Measurements from ENCODE around the gene RUBCNL. TPM values are rescaled to one million over a fixed set of nuclear protein-coding genes. Genes with fewer than 3 reads are reported as not detected.

The RUBCNL gene
- polyA plus RNA-seq, 1 of the 3 experiments (the other 2 are of a cell fraction) = 0.07 TPM

DNA sequence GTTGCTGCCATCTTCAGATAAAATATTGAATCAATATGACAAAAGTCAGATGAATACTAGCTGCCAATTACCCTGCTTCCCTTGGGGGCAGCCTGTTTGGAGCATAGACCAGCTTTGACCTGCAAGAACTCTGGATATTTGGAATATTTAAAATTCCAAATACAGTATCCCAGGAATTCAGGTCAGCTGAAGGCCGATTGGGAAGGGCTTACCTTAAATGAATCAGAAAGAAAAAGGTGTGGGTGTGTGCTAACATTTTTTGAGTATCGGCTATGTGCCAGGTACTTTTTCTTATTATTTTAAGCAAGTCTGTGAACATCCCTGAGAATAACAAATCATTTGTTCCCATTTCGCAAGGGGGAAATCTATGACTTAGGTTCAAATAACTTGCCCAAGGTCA lies 1.8 kb upstream of the RUBCNL start (continued):
- TF ChIP-seq TEAD4 (IDR thresholded peaks at IDR 0.05; ENCODE audit: borderline replicate concordance, insufficient read depth) (no peak), MEF2A (IDR thresholded peaks at IDR 0.05; ENCODE audit: borderline replicate concordance, low read depth) (no peak), RAD21 (IDR thresholded peaks at IDR 0.05; ENCODE audit: low read length) (no peak), RXRA (IDR thresholded peaks at IDR 0.05; ENCODE audit: borderline replicate concordance, low read depth) (no peak), MXI1 (IDR thresholded peaks at IDR 0.05; ENCODE audit: low read depth, low read length) (no peak), EP300 (IDR thresholded peaks at IDR 0.05; ENCODE audit: borderline replicate concordance in 1 of 2, low read depth in 1 of 2, low read length in 1 of 2) (no peak), GATA2 (CRISPR knock-in tag; IDR thresholded peaks at IDR 0.05) (no peak)
- TF ChIP-seq, protein P1, sequence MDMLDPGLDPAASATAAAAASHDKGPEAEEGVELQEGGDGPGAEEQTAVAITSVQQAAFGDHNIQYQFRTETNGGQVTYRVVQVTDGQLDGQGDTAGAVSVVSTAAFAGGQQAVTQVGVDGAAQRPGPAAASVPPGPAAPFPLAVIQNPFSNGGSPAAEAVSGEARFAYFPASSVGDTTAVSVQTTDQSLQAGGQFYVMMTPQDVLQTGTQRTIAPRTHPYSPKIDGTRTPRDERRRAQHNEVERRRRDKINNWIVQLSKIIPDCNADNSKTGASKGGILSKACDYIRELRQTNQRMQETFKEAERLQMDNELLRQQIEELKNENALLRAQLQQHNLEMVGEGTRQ (IDR thresholded peaks at IDR 0.05; ENCODE audit: borderline replicate concordance, low read depth, low read length) = no peak

DNA sequence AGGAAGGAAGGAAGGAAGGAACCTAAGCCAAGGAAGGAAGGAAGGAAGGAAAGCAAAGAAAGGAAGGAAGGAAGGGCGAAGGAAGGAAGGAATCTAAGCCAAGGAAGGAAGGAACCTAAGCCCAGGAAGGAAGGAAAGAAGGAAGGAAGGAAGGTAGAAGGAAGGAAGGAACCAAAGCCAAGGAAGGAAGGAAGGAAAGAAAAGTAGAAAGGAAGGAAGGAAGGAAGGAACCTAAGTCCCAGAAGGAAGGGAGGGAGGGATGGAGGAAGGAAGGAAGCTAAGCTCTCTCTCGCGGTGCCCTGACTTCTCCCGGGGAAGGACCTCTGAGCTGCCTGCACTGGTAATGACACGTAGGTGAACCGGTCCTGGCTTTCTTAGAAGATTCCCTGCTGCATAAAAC lies 1.3 kb upstream of the RUBCNL start:
- Histone ChIP-seq H3K9me2 (no peaks in the 10 kb centered on the region), H3K27me3 (ENCODE audit: insufficient read depth) (peaks cover 12% of the 10 kb centered on the region; the same call in 1 of the 2 replicates), H3K9me3 (no peaks in the 10 kb centered on the region), H3K4me2 (no peak overlapping the region), H3K4me3 (ENCODE audit: low read depth in 2 of 2, low read length in 1 of 2) (no peak overlapping the region), H3K9ac (no peak overlapping the region), H3K27ac (ENCODE audit: low read depth in 2 of 2, low read length in 1 of 2) (no peak overlapping the region), H3F3A (replicated peaks; ENCODE audit: insufficient read depth) (no peaks in the 10 kb centered on the region), H2AFZ (ENCODE audit: low read depth) (no peak overlapping the region), H3K36me3 (replicated peaks in 1 of 2; ENCODE audit: control insufficient read depth in 1 of 2, insufficient read depth in 2 of 2, low read length in 1 of 2) (no peaks in the 10 kb centered on the region), H4K20me1 (ENCODE audit: insufficient read depth) (no peaks in the 10 kb centered on the region), H3K4me1 (ENCODE audit: control insufficient read depth in 1 of 2, insufficient read depth in 2 of 2, low read depth in 1 of 2, low read length in 1 of 2) (peaks cover 5 to 8% of the 10 kb centered on the region in 2 experiments; a peak in 2 of 4 replicates), H3K79me2 (ENCODE audit: insufficient read depth) (no peaks in the 10 kb centered on the region)
- DNase-seq = no peak
- CTCF ChIA-PET = no interaction called here
- POLR2A ChIA-PET = interaction anchor here (0.7 kb wide), 1 partner anchor 33 kb away, joined by 3 read pairs; no protein-coding TSS in a partner anchor
- 75% methylated on average over 5 of the region's 6 CpGs for WGBS (ENCODE audit: low lambda C conversion rate)
- no peak for TF ChIP-seq EP300 (IDR thresholded peaks at IDR 0.05; ENCODE audit: borderline replicate concordance in 1 of 2, low read depth in 1 of 2, low read length in 1 of 2)
- no peak for TF ChIP-seq TCF12 (IDR thresholded peaks at IDR 0.05)
- TF ChIP-seq MXI1 (IDR thresholded peaks at IDR 0.05; ENCODE audit: low read depth, low read length) = no peak
- no peak for TF ChIP-seq ELF1 (IDR thresholded peaks at IDR 0.05)
- TF ChIP-seq, protein P2, sequence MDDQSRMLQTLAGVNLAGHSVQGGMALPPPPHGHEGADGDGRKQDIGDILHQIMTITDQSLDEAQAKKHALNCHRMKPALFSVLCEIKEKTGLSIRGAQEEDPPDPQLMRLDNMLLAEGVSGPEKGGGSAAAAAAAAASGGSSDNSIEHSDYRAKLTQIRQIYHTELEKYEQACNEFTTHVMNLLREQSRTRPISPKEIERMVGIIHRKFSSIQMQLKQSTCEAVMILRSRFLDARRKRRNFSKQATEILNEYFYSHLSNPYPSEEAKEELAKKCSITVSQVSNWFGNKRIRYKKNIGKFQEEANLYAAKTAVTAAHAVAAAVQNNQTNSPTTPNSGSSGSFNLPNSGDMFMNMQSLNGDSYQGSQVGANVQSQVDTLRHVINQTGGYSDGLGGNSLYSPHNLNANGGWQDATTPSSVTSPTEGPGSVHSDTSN (IDR thresholded peaks at IDR 0.05) = no peak
- no peak for TF ChIP-seq POLR2AphosphoS5 (IDR thresholded peaks at IDR 0.05; ENCODE audit: low read depth, low read length)
- TF ChIP-seq GABPA (IDR thresholded peaks at IDR 0.05; ENCODE audit: low read depth) = no peak
- no peak for TF ChIP-seq FOXJ3 (CRISPR knock-in tag; IDR thresholded peaks at IDR 0.05)
- TF ChIP-seq, protein P3, sequence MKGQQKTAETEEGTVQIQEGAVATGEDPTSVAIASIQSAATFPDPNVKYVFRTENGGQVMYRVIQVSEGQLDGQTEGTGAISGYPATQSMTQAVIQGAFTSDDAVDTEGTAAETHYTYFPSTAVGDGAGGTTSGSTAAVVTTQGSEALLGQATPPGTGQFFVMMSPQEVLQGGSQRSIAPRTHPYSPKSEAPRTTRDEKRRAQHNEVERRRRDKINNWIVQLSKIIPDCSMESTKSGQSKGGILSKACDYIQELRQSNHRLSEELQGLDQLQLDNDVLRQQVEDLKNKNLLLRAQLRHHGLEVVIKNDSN (IDR thresholded peaks at IDR 0.05; ENCODE audit: borderline replicate concordance, low read depth) = no peak
- TF ChIP-seq RAD21 (IDR thresholded peaks at IDR 0.05; ENCODE audit: low read length) = no peak
- no peak for TF ChIP-seq TEAD4 (IDR thresholded peaks at IDR 0.05; ENCODE audit: borderline replicate concordance, insufficient read depth)
- TF ChIP-seq, protein P4, sequence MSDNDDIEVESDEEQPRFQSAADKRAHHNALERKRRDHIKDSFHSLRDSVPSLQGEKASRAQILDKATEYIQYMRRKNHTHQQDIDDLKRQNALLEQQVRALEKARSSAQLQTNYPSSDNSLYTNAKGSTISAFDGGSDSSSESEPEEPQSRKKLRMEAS (IDR thresholded peaks at IDR 0.05; ENCODE audit: low read depth) = no peak
- TF ChIP-seq, protein P5, sequence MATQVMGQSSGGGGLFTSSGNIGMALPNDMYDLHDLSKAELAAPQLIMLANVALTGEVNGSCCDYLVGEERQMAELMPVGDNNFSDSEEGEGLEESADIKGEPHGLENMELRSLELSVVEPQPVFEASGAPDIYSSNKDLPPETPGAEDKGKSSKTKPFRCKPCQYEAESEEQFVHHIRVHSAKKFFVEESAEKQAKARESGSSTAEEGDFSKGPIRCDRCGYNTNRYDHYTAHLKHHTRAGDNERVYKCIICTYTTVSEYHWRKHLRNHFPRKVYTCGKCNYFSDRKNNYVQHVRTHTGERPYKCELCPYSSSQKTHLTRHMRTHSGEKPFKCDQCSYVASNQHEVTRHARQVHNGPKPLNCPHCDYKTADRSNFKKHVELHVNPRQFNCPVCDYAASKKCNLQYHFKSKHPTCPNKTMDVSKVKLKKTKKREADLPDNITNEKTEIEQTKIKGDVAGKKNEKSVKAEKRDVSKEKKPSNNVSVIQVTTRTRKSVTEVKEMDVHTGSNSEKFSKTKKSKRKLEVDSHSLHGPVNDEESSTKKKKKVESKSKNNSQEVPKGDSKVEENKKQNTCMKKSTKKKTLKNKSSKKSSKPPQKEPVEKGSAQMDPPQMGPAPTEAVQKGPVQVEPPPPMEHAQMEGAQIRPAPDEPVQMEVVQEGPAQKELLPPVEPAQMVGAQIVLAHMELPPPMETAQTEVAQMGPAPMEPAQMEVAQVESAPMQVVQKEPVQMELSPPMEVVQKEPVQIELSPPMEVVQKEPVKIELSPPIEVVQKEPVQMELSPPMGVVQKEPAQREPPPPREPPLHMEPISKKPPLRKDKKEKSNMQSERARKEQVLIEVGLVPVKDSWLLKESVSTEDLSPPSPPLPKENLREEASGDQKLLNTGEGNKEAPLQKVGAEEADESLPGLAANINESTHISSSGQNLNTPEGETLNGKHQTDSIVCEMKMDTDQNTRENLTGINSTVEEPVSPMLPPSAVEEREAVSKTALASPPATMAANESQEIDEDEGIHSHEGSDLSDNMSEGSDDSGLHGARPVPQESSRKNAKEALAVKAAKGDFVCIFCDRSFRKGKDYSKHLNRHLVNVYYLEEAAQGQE (IDR thresholded peaks at IDR 0.05; ENCODE audit: low read depth, low read length) = no peak
- no peak for TF ChIP-seq NFIC (IDR thresholded peaks at IDR 0.05; ENCODE audit: borderline replicate concordance)
- no peak for TF ChIP-seq SIN3A (IDR thresholded peaks at IDR 0.05; ENCODE audit: borderline replicate concordance, low read depth, low read length)
- no peak for TF ChIP-seq SMC3 (IDR thresholded peaks at IDR 0.05; ENCODE audit: low read depth, low read length)
